ENCODE results near the gene FNDC8. TPM values are rescaled to one million over a fixed set of nuclear protein-coding genes. Genes with fewer than 3 reads are reported as not detected.

FNDC8 gene
- not detected in 2 replicates for total RNA-seq

GRCh38 chr17:35121315-35121714 is at the start of gene FNDC8:
Gene FNDC8, plus strand, starts transcription at chr17:35121615. Its CDS starts 79 bp downstream, at chr17:35121694.

GRCh38 chr17:35119370-35120165 is 1.8 kb upstream of the FNDC8 start, which contains the start of gene RAD51D:
Gene RAD51D, minus strand, starts transcription at chr17:35119860. Its CDS starts 247 bp downstream, at chr17:35119613.

GRCh38 chr17:35141681-35142466 is 20.5 kb downstream of the FNDC8 start, which contains the start of gene NLE1:
Gene NLE1, minus strand, starts transcription at chr17:35142303. Its CDS starts 28 bp downstream, at chr17:35142275.

GRCh38 chr17:35147375-35147905 is 26.0 kb downstream of the FNDC8 start, which contains the start of gene UNC45B:
Gene UNC45B, plus strand, starts transcription at chr17:35147817. Its CDS starts 447 bp downstream, at chr17:35148264.

Small RNA genes within 50 kb of the gene (small RNA-seq; reads per million reads assigned to genes)
- gene AC004223.1 (not detected), gene RNU6-840P (not detected)

Other genes with a start within 250 kb of the FNDC8 start
- gene CCT6B, start 160.2 kb upstream of the FNDC8 start, total RNA-seq, result 0.65 and 1.1 TPM in 2 replicates
- gene ZNF830, start 160.1 kb upstream of the FNDC8 start, total RNA-seq, result 7.8 and 9.7 TPM in 2 replicates
- 30.1 and 42.8 TPM in 2 replicates for gene LIG3, start 141.1 kb upstream of the FNDC8 start, total RNA-seq
- gene RFFL, start 57.9 kb upstream of the FNDC8 start, total RNA-seq, result 14.4 and 17.3 TPM in 2 replicates
- gene RAD51D, start 1.8 kb upstream of the FNDC8 start, total RNA-seq, result 14.0 and 17.3 TPM in 2 replicates
- 24.9 and 26.8 TPM in 2 replicates for gene NLE1, start 20.7 kb downstream of the FNDC8 start, total RNA-seq
- gene UNC45B, start 26.2 kb downstream of the FNDC8 start, total RNA-seq, result not detected in 2 replicates
- gene SLC35G3, start 72.8 kb downstream of the FNDC8 start, total RNA-seq, result not detected in 2 replicates
- gene SLFN5, start 121.5 kb downstream of the FNDC8 start, total RNA-seq, result 25.5 and 46.8 TPM in 2 replicates